Liver (tissue), 9 donors: ENCODE measurements around the gene CD244. TPM values are rescaled to one million over a fixed set of nuclear protein-coding genes. Genes with fewer than 3 reads are reported as not detected.

ENCODE experiments used
- DNase-seq: peaks from one replicate; pipeline ENCODE4 v3.0.0-alpha.2; 2017; ENCODE audit warnings: low spot score
- H3K27ac ChIP-seq, 2 donors: one replicate each; pipeline ENCODE4 v1.7.0; 2013; ENCODE audit warnings: inconsistent platforms in 2 of 2, low read length in 2 of 2, control low read depth in 1 of 2, low read depth in 1 of 2, mild to moderate bottlenecking in 1 of 2
- H3K27me3 ChIP-seq, 4 donors: one replicate each; pipeline versions ENCODE4 v1.6.1 to v1.7.0; 2013; ENCODE audit warnings: low read length in 3 of 4, inconsistent platforms in 1 of 4, mild to moderate bottlenecking in 1 of 4, moderate library complexity in 1 of 4; ENCODE audit not compliant: control insufficient read depth in 4 of 4, insufficient read depth in 4 of 4
- H3K36me3 ChIP-seq, 4 donors: one replicate each; pipeline versions ENCODE4 v1.6.1 to v1.7.0; 2013; ENCODE audit warnings: low read length in 3 of 4, mild to moderate bottlenecking in 3 of 4, low read depth in 1 of 4, moderate library complexity in 1 of 4; ENCODE audit not compliant: control insufficient read depth in 4 of 4, insufficient read depth in 3 of 4
- H3K4me1 ChIP-seq, 4 donors: one replicate each; pipeline versions ENCODE4 v1.6.1 to v1.7.0; 2013; ENCODE audit warnings: low read length in 3 of 4, mild to moderate bottlenecking in 3 of 4, moderate library complexity in 1 of 4; ENCODE audit not compliant: control insufficient read depth in 4 of 4, insufficient read depth in 4 of 4
- H3K4me3 ChIP-seq, 3 donors: one replicate each; pipeline versions ENCODE4 v1.6.1 to v1.7.0; 2013; ENCODE audit warnings: low read length in 3 of 3, control low read depth in 1 of 3, low read depth in 1 of 3, mild to moderate bottlenecking in 1 of 3
- H3K9ac ChIP-seq, 2 donors: one replicate each; pipeline ENCODE4 v1.7.0; 2013; ENCODE audit warnings: low read length in 2 of 2, mild to moderate bottlenecking in 2 of 2, moderate library complexity in 2 of 2, control low read depth in 1 of 2, low read depth in 1 of 2
- H3K9me3 ChIP-seq, 4 donors: one replicate each; pipeline versions ENCODE4 v1.6.1 to v1.7.0; 2013; ENCODE audit warnings: low read length in 3 of 4; ENCODE audit not compliant: control insufficient read depth in 4 of 4
- EGR1 ChIP-seq, 2 donors: IDR thresholded peaks; 2 replicates each; pipeline ENCODE4 v1.6.1; 2016 to 2018; ENCODE audit warnings: antibody characterized with exemption in 2 of 2, low read depth in 2 of 2
- FOXA1 ChIP-seq: IDR thresholded peaks from 2 replicates; pipeline ENCODE4 v1.6.1; 2016; ENCODE audit warnings: antibody characterized with exemption
- FOXA2 ChIP-seq: IDR thresholded peaks from 2 replicates; pipeline ENCODE4 v1.6.1; 2016; ENCODE audit warnings: antibody characterized with exemption
- GABPA ChIP-seq, 2 donors: IDR thresholded peaks in 1 of 2; conservative IDR thresholded peaks in 1 of 2; 2 replicates each; pipeline ENCODE4 v1.6.1; 2016; ENCODE audit warnings: antibody characterized with exemption in 2 of 2, mild to moderate bottlenecking in 1 of 2, moderate library complexity in 1 of 2
- HNF4A ChIP-seq, 2 donors: conservative IDR thresholded peaks; 2 replicates each; pipeline ENCODE4 v1.6.1; 2016; ENCODE audit warnings: antibody characterized with exemption in 2 of 2, mild to moderate bottlenecking in 2 of 2
- HNF4G ChIP-seq: IDR thresholded peaks from 2 replicates; pipeline ENCODE4 v1.6.1; 2016; ENCODE audit warnings: antibody characterized with exemption
- JUND ChIP-seq, 2 donors: IDR thresholded peaks; 2 replicates each; pipeline ENCODE4 v1.6.1; 2016; ENCODE audit warnings: antibody characterized with exemption in 2 of 2
- NR2F2 ChIP-seq: IDR thresholded peaks from 2 replicates; pipeline ENCODE4 v1.6.1; 2016; ENCODE audit warnings: antibody characterized with exemption
- RAD21 ChIP-seq, 2 donors: IDR thresholded peaks; 2 replicates each; pipeline ENCODE4 v1.6.1; 2016; ENCODE audit warnings: antibody characterized with exemption in 2 of 2, mild to moderate bottlenecking in 2 of 2
- RXRA ChIP-seq, 2 donors: IDR thresholded peaks; 2 replicates each; pipeline ENCODE4 v1.6.1; 2017 to 2018; ENCODE audit warnings: antibody characterized with exemption in 2 of 2, mild to moderate bottlenecking in 1 of 2
- SP1 ChIP-seq: IDR thresholded peaks from 2 replicates; pipeline ENCODE4 v1.6.1; 2018; ENCODE audit warnings: antibody characterized with exemption, mild to moderate bottlenecking
- TAF1 ChIP-seq: conservative IDR thresholded peaks from 2 replicates; pipeline ENCODE4 v1.6.1; 2016; ENCODE audit warnings: antibody characterized with exemption, mild to moderate bottlenecking
- YY1 ChIP-seq: IDR thresholded peaks from 2 replicates; pipeline ENCODE4 v1.6.1; 2016; ENCODE audit warnings: antibody characterized with exemption, mild to moderate bottlenecking
- WGBS: extraction: QIAGEN DNeasy Blood & Tissue Kit; methylation state at CpG from one replicate; pipeline ENCODE4 v1.1.7; 2013; 5-methylcytosine and 5-hydroxymethylcytosine counted together
- polyA plus RNA-seq, 2 donors: library from polyadenylated mRNA; stranded (reverse) in 1 of 2; unstranded in 1 of 2; fragments of 200-250 nt in 1 of 2; fragments of >200 nt in 1 of 2; fragmentation: Nextera tagmentation in 1 of 2; extraction: Ambion mirVana in 1 of 2; gene quantifications; one replicate each; pipeline versions ENCODE4 v1.2.1 to v1.2.3, GENCODE V29; 2013 to 2015
- total RNA-seq, 2 donors: library from RNA; depleted of rRNA; stranded (reverse); fragments of >200 nt; gene quantifications; one replicate each; pipeline ENCODE4 v1.2.3, GENCODE V29; 2014
- TF ChIP-seq, protein P1 (sequence below): IDR thresholded peaks from 2 replicates; pipeline ENCODE4 v1.6.1; 2016; ENCODE audit warnings: antibody characterized with exemption, mild to moderate bottlenecking
- TF ChIP-seq, protein P2 (sequence below): fragments of 150-350 bp; IDR thresholded peaks from 2 replicates; pipeline ENCODE4 v1.5.1; 2017; ENCODE audit warnings: improper control_type of control experiment, low read depth, low read length; ENCODE audit not compliant: missing input control
- TF ChIP-seq, protein P3 (sequence below): IDR thresholded peaks from 2 replicates; pipeline ENCODE4 v1.6.1; 2016; ENCODE audit warnings: antibody characterized with exemption
- TF ChIP-seq, protein P4 (sequence below): IDR thresholded peaks from 2 replicates; pipeline ENCODE4 v1.6.1; 2016; ENCODE audit warnings: antibody characterized with exemption
- TF ChIP-seq, protein P5 (sequence below): IDR thresholded peaks from 2 replicates; pipeline ENCODE4 v1.6.1; 2016; ENCODE audit warnings: antibody characterized with exemption
- donor health status: healthy.
- donor health status: healthy.
- donor health status: healthy.
- donor health status: healthy.
- donor health status: healthy.

Gene CD244
- total and polyA plus RNA-seq, 4 donors = 0.85 to 6.6 (median 1.8) TPM

DNA sequence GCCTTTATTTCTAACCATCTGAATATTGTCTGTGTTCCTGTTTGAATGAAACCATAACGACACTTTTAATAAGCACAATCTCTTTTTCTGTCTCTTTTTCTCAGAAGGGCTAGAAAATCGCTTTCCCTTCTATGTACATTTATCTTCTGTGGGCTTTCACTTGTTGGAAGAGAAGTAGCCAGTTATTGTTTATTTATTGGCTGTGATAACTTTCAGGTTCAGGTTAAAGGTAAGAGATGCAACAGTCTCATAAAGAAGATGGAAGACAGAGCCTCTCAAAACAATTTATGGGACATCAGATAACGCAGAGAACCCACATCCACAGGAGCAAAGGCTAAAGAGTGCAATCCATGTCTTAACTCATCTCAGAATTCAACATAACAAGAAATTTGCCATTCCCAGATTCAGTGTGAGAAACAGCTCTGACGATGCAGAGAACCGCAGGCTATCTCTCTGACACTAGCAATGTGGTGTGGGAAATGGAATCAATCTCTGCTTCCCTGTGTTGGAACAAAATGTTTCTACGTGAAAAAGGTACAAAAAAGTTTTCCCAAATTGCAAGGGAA lies 4.1 kb upstream of the CD244 start:
- 74% methylated on average over 6 of the region's 6 CpGs for WGBS
- Histone ChIP-seq H3K4me1 (peaks cover 2 to 6% (median 4%) of the 10 kb centered on the region in 4 donors), H3K9ac (no peak overlapping the region), H3K27me3 (no peaks in the 10 kb centered on the region), H3K4me3 (no peak overlapping the region), H3K9me3 (no peaks in the 10 kb centered on the region), H3K36me3 (no peaks in the 10 kb centered on the region), H3K27ac (no peak overlapping the region)
- no peak for DNase-seq
- TF ChIP-seq TAF1 (no peak), RXRA (IDR thresholded peaks at IDR 0.05) (no peak), RAD21 (IDR thresholded peaks at IDR 0.05) (no peak), FOXA1 (no peak), SP1 (no peak), FOXA2 (no peak), JUND (IDR thresholded peaks at IDR 0.05) (no peak), HNF4G (no peak), EGR1 (IDR thresholded peaks at IDR 0.05; ENCODE audit: low read depth in 2 of 2) (no peak), NR2F2 (no peak), HNF4A (conservative IDR thresholded peaks at IDR 0.05) (no peak), GABPA (IDR thresholded peaks at IDR 0.05 in 1 of 2, conservative IDR thresholded peaks at IDR 0.05 in 1 of 2) (no peak), YY1 (no peak)
- TF ChIP-seq, protein P1, sequence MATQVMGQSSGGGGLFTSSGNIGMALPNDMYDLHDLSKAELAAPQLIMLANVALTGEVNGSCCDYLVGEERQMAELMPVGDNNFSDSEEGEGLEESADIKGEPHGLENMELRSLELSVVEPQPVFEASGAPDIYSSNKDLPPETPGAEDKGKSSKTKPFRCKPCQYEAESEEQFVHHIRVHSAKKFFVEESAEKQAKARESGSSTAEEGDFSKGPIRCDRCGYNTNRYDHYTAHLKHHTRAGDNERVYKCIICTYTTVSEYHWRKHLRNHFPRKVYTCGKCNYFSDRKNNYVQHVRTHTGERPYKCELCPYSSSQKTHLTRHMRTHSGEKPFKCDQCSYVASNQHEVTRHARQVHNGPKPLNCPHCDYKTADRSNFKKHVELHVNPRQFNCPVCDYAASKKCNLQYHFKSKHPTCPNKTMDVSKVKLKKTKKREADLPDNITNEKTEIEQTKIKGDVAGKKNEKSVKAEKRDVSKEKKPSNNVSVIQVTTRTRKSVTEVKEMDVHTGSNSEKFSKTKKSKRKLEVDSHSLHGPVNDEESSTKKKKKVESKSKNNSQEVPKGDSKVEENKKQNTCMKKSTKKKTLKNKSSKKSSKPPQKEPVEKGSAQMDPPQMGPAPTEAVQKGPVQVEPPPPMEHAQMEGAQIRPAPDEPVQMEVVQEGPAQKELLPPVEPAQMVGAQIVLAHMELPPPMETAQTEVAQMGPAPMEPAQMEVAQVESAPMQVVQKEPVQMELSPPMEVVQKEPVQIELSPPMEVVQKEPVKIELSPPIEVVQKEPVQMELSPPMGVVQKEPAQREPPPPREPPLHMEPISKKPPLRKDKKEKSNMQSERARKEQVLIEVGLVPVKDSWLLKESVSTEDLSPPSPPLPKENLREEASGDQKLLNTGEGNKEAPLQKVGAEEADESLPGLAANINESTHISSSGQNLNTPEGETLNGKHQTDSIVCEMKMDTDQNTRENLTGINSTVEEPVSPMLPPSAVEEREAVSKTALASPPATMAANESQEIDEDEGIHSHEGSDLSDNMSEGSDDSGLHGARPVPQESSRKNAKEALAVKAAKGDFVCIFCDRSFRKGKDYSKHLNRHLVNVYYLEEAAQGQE = no peak
- TF ChIP-seq, protein P2, sequence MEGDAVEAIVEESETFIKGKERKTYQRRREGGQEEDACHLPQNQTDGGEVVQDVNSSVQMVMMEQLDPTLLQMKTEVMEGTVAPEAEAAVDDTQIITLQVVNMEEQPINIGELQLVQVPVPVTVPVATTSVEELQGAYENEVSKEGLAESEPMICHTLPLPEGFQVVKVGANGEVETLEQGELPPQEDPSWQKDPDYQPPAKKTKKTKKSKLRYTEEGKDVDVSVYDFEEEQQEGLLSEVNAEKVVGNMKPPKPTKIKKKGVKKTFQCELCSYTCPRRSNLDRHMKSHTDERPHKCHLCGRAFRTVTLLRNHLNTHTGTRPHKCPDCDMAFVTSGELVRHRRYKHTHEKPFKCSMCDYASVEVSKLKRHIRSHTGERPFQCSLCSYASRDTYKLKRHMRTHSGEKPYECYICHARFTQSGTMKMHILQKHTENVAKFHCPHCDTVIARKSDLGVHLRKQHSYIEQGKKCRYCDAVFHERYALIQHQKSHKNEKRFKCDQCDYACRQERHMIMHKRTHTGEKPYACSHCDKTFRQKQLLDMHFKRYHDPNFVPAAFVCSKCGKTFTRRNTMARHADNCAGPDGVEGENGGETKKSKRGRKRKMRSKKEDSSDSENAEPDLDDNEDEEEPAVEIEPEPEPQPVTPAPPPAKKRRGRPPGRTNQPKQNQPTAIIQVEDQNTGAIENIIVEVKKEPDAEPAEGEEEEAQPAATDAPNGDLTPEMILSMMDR = no peak
- TF ChIP-seq, protein P3, sequence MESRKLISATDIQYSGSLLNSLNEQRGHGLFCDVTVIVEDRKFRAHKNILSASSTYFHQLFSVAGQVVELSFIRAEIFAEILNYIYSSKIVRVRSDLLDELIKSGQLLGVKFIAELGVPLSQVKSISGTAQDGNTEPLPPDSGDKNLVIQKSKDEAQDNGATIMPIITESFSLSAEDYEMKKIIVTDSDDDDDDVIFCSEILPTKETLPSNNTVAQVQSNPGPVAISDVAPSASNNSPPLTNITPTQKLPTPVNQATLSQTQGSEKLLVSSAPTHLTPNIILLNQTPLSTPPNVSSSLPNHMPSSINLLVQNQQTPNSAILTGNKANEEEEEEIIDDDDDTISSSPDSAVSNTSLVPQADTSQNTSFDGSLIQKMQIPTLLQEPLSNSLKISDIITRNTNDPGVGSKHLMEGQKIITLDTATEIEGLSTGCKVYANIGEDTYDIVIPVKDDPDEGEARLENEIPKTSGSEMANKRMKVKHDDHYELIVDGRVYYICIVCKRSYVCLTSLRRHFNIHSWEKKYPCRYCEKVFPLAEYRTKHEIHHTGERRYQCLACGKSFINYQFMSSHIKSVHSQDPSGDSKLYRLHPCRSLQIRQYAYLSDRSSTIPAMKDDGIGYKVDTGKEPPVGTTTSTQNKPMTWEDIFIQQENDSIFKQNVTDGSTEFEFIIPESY = no peak
- TF ChIP-seq, protein P4, sequence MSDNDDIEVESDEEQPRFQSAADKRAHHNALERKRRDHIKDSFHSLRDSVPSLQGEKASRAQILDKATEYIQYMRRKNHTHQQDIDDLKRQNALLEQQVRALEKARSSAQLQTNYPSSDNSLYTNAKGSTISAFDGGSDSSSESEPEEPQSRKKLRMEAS = no peak
- TF ChIP-seq, protein P5, sequence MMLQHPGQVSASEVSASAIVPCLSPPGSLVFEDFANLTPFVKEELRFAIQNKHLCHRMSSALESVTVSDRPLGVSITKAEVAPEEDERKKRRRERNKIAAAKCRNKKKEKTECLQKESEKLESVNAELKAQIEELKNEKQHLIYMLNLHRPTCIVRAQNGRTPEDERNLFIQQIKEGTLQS = no peak
